Lung (tissue), 12 donors: ENCODE results near the gene LTBP3. TPM values are rescaled to one million over a fixed set of nuclear protein-coding genes. Genes with fewer than 3 reads are reported as not detected.
A peak's percentile ranks its signal among the peaks of the same experiment; 100 is the strongest.

ENCODE experiments used
- ATAC-seq: fragments of 200-7000 bp; cut with Tn5 transposase; one replicate; pipeline ENCODE4 v1.9.1; 2020; ENCODE audit warnings: moderate number of reproducible peaks; ENCODE audit not compliant: insufficient read depth, low FRiP score
- DNase-seq, 3 donors: peaks; one replicate each; pipeline ENCODE4 v3.0.0-alpha.2; 2013 to 2017
- H3K27ac ChIP-seq, 2 donors: one replicate each; pipeline ENCODE4 v1.5.1; 2013; ENCODE audit warnings: mild to moderate bottlenecking in 2 of 2, moderate library complexity in 2 of 2, control low read depth in 1 of 2, inconsistent platforms in 1 of 2, low read depth in 1 of 2, low read length in 1 of 2
- H3K27me3 ChIP-seq, 3 donors: one replicate each; pipeline ENCODE4 v1.5.1; 2013; ENCODE audit warnings: low read length in 2 of 3; ENCODE audit not compliant: control insufficient read depth in 3 of 3, insufficient read depth in 3 of 3
- H3K36me3 ChIP-seq, 4 donors: one replicate each; pipeline ENCODE4 v1.5.1; 2013; ENCODE audit warnings: low read length in 4 of 4, mild to moderate bottlenecking in 1 of 4, moderate library complexity in 1 of 4; ENCODE audit not compliant: control insufficient read depth in 4 of 4, insufficient read depth in 4 of 4
- H3K4me1 ChIP-seq, 5 donors: one replicate each; pipeline ENCODE4 v1.5.1; 2013; ENCODE audit warnings: low read length in 5 of 5, mild to moderate bottlenecking in 2 of 5, moderate library complexity in 1 of 5; ENCODE audit not compliant: control insufficient read depth in 5 of 5, insufficient read depth in 5 of 5
- H3K4me3 ChIP-seq: one replicate; pipeline ENCODE4 v1.5.1; 2013; ENCODE audit warnings: mild to moderate bottlenecking, control low read depth, moderate library complexity
- H3K9ac ChIP-seq, 2 donors: one replicate each; pipeline ENCODE4 v1.5.1; 2013; ENCODE audit warnings: low read length in 2 of 2, control low read depth in 1 of 2; ENCODE audit not compliant: insufficient read depth in 1 of 2
- H3K9me3 ChIP-seq, 4 donors: one replicate each; pipeline ENCODE4 v1.5.1; 2013; ENCODE audit warnings: low read length in 3 of 4, mild to moderate bottlenecking in 1 of 4, moderate library complexity in 1 of 4; ENCODE audit not compliant: control insufficient read depth in 4 of 4, insufficient read depth in 3 of 4
- WGBS, 2 donors: extraction: QIAGEN DNeasy Blood & Tissue Kit; methylation state at CpG; one replicate each; pipeline ENCODE4 v1.1.7; 2013; 5-methylcytosine and 5-hydroxymethylcytosine counted together
- polyA plus RNA-seq, 2 donors: library from polyadenylated mRNA; stranded (reverse); fragments of 200-250 nt; gene quantifications; one replicate each; pipeline ENCODE4 v1.2.1, GENCODE V29; 2013
- total RNA-seq, 2 donors: library from RNA; depleted of rRNA in 1 of 2; stranded (reverse); fragments of >200 nt in 1 of 2; gene quantifications; one replicate each; pipeline ENCODE4 v1.2.1, GENCODE V29; 2014 to 2021
- TF ChIP-seq, protein P1 (sequence below): IDR thresholded peaks from 2 replicates; pipeline ENCODE4 v1.5.1; 2012; ENCODE audit warnings: mild to moderate bottlenecking; ENCODE audit errors: control extremely low read depth, extremely low read depth
- donor health status: control.
- donor health status: control.
- donor health status: Bipolar disorder and iron deficiency.
- donor health status: healthy.
- donor health status: DM: yes; HTN: yes; CAD: no.

Gene LTBP3
- total and polyA plus RNA-seq, 4 donors, result 39.1 to 111 (median 73.4) TPM

DNA sequence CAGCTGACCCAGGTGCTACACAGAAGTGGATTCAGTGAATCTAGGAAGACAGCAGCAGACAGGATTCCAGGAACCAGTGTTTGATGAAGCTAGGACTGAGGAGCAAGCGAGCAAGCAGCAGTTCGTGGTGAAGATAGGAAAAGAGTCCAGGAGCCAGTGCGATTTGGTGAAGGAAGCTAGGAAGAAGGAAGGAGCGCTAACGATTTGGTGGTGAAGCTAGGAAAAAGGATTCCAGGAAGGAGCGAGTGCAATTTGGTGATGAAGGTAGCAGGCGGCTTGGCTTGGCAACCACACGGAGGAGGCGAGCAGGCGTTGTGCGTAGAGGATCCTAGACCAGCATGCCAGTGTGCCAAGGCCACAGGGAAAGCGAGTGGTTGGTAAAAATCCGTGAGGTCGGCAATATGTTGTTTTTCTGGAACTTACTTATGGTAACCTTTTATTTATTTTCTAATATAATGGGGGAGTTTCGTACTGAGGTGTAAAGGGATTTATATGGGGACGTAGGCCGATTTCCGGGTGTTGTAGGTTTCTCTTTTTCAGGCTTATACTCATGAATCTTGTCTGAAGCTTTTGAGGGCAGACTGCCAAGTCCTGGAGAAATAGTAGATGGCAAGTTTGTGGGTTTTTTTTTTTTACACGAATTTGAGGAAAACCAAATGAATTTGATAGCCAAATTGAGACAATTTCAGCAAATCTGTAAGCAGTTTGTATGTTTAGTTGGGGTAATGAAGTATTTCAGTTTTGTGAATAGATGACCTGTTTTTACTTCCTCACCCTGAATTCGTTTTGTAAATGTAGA is 57.6 kb downstream of the LTBP3 start:
- TF ChIP-seq, protein P1, sequence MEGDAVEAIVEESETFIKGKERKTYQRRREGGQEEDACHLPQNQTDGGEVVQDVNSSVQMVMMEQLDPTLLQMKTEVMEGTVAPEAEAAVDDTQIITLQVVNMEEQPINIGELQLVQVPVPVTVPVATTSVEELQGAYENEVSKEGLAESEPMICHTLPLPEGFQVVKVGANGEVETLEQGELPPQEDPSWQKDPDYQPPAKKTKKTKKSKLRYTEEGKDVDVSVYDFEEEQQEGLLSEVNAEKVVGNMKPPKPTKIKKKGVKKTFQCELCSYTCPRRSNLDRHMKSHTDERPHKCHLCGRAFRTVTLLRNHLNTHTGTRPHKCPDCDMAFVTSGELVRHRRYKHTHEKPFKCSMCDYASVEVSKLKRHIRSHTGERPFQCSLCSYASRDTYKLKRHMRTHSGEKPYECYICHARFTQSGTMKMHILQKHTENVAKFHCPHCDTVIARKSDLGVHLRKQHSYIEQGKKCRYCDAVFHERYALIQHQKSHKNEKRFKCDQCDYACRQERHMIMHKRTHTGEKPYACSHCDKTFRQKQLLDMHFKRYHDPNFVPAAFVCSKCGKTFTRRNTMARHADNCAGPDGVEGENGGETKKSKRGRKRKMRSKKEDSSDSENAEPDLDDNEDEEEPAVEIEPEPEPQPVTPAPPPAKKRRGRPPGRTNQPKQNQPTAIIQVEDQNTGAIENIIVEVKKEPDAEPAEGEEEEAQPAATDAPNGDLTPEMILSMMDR, result no peak
- peak overlapping the region; percentile 96 to 100 for H3K27ac ChIP-seq
- peaks cover 0 to 3% (median 0%) of the 10 kb centered on the region in 4 donors for H3K9me3 ChIP-seq
- DNase-seq (peak; percentile 66 to 89 (median 71)), ATAC-seq (no peak)
- peak overlapping the region; percentile 100 for H3K9ac ChIP-seq
- H3K36me3 ChIP-seq, result peaks cover 12 to 65% (median 37%) of the 10 kb centered on the region in 4 donors
- H3K4me3 ChIP-seq, result peak overlapping the region; percentile 88
- H3K4me1 ChIP-seq, result peaks cover 0 to 39% (median 16%) of the 10 kb centered on the region in 5 donors
- no peaks in the 10 kb centered on the region for H3K27me3 ChIP-seq
- 0 to 1% methylated on average over 20 of the region's 20 CpGs for WGBS, 2 donors

- TF ChIP-seq, protein P1, result no peak
- peak overlapping the region; percentile 88 for H3K4me3 ChIP-seq
- ATAC-seq (no peak), DNase-seq (peak in 1 of 3 donors; percentile 82)
- H3K36me3 ChIP-seq, result peaks cover 6 to 58% (median 29%) of the 10 kb centered on the region in 4 donors
- H3K9ac ChIP-seq, result peak overlapping the region; percentile 100
- no peaks in the 10 kb centered on the region for H3K27me3 ChIP-seq
- 0 to 1% methylated on average over 3 of the region's 3 CpGs for WGBS, 2 donors
- peak overlapping the region; percentile 96 to 100 for H3K27ac ChIP-seq
- peaks cover 0 to 3% (median 0%) of the 10 kb centered on the region in 4 donors for H3K9me3 ChIP-seq
- H3K4me1 ChIP-seq, result peaks cover 3 to 32% (median 9%) of the 10 kb centered on the region in 5 donors
Measured at GRCh38 chr11:65499713-65500386, 58.3 kb downstream of the LTBP3 start.

GRCh38 chr11:65498977-65499712 is 59.0 kb downstream of the LTBP3 start, which contains the start of gene MALAT1:
Gene MALAT1 (plus strand): TSS chr11:65499045.
- DNase-seq, result peak; percentile 97 to 99 (median 99)
- Histone ChIP-seq H3K9me3 (peaks cover 0 to 3% (median 0%) of the 10 kb centered on the region in 4 donors), H3K9ac (peak within 1 kb of the TSS; percentile 100), H3K4me3 (peak within 1 kb of the TSS; percentile 48), H3K27ac (peak within 1 kb of the TSS; percentile 97 to 99), H3K4me1 (peaks cover 3 to 32% (median 8%) of the 10 kb centered on the region in 5 donors), H3K36me3 (peaks cover 4 to 50% (median 22%) of the 10 kb centered on the region in 4 donors), H3K27me3 (no peaks in the 10 kb centered on the region)
- peak; percentile 19 for ATAC-seq
- WGBS, 2 donors, result 0% methylated on average over 24 of the region's 24 CpGs
- TF ChIP-seq, protein P1, result no peak
